GM18907 (cell line): Measurements from ENCODE around the gene ADAT3.

ENCODE experiments used
- ATAC-seq: cut with Tn5 transposase; IDR thresholded peaks from one replicate; pipeline ENCODE4 v1.9.1; 2021; ENCODE audit warnings: mild to moderate bottlenecking, moderate library complexity; ENCODE audit not compliant: unreplicated experiment

The ADAT3 gene

DNA sequence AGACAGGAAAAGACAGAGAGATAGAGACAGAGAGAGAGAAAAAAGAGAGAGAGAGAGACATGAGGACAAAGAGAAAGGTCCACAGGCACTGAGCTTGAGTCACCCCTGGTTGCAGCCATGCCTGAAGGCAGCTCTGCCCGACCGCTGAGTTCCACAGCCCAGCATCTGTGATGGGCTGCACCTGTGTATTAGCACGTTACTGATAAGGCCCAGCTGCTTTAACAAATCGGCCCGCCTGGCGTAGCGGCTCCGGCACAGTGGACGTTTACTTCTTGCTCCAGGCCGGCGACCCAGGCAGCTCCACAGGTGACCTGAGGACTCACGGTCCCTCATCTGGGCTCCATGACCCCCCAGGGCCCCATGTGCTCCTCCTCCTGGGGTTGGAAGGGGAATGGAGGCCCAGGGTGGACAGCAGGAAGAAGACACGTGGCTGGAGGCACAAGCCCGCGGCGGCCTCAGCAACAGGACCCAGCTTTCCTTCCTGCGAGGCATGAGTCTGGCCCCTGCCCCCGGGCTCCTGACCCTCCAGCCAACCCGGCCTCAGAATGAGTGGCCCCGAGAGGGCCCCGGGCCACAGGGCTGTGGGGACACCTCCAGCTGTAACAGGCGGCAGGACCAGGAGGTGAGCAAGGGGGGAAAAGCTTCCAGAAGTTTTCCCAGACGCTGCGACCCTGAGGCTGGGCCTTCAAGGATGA is 31.9 kb downstream of the ADAT3 start:
- no peak for ATAC-seq

GRCh38 chr19:1938071-1938470 is 32.9 kb downstream of the ADAT3 start:
- ATAC-seq, result no peak

DNA sequence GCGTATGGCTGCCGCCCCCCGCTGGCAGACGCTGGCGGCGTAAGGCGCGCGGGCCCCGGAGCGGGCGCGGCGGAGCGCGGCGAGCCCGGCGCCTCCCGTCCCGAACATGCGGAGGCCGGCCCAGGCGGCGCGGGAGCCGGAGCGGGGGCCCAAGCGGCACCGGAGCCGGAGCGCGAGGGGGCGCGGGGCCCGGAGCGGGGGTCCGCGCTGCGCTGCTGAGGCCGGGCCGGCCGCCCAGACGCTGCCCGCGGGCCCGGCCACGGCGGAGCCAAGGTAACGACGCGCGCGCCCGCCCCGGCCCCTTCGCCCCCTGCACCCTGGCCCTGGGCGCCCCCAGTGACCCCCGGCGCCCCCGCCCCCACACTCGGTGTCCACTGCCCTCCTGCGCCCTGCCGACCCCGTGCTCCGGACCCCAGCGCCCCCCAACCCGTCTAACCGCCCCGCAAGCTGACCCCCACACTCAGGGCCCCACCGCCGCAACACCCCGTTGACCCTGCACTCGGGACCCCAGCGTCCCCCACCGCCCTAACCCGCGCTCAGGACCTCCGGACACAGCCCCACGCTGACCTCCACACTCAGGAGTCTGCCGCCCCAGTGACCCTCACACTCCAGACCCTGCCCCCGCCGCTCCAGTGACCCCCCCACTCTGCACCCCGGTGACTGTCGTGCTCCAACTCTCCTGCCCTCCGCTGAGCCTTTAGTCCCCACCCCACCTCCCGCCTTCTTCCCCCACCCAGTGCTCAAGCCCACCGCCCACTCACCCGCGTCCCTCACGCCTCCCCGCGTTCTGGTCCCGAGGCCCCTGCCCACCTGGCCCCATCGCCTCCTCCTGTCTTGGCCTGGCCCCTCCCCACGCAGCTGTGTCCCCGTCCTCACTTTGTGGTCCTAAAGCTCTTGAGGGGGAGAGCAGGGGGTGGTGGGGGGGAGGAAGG is 36.2 kb downstream of the ADAT3 start, which contains the start of gene CSNK1G2:
CSNK1G2 (plus strand) TSS at position 27 of the 932 bp plus-strand sequence. CDS start 28,601 bp downstream, outside the sequence.
- ATAC-seq, result peak; percentile 54

GRCh38 chr19:1942078-1942933 is 37.1 kb downstream of the ADAT3 start:
- ATAC-seq, result peak; percentile 32

- no peak for ATAC-seq
Measured at GRCh38 chr19:1942934-1943555, 37.8 kb downstream of the ADAT3 start.

- ATAC-seq, result no peak
Measured at GRCh38 chr19:1943661-1944087, 38.5 kb downstream of the ADAT3 start.

DNA sequence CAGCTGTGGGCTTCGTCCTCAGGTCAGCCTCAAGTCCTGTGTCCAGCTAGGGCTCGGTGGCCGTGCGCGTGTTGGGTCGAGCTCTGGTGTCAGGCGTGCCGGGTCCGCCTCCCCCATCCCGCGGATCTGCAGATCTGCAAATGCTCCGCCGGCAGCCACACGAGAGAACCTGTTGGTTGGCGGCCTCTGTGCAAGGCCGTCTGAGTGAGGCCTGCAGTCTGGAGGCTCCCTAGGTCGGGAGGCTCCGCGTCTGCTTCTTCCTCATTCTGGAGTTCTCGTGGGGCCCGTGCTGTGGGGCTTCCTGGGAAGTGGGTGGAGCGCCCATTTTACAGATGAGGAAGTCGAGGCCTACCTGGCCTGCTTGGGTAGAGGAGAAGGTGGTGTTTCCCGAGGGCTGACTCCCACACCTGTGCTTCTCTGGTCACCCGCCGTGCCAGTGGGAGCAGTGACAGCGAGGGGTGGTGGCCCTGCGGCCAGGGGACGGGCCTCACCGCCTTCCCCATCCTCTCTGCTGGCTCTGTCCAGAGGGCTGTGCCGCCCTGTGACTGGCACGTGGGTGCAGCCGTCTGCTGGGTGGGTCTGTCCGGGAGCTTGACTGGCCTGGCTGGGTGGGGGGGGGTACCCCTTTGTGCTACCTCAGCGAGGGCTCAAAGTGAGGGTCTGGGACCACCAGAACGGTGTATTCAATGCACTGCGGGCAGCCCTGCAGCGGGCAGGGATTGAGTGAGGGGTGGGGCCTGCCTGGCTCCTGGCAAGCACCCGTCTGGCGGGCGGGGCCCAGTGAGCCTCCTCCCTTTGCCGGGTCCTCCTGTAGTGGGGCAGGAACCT is 39.1 kb downstream of the ADAT3 start:
- ATAC-seq, result no peak

DNA sequence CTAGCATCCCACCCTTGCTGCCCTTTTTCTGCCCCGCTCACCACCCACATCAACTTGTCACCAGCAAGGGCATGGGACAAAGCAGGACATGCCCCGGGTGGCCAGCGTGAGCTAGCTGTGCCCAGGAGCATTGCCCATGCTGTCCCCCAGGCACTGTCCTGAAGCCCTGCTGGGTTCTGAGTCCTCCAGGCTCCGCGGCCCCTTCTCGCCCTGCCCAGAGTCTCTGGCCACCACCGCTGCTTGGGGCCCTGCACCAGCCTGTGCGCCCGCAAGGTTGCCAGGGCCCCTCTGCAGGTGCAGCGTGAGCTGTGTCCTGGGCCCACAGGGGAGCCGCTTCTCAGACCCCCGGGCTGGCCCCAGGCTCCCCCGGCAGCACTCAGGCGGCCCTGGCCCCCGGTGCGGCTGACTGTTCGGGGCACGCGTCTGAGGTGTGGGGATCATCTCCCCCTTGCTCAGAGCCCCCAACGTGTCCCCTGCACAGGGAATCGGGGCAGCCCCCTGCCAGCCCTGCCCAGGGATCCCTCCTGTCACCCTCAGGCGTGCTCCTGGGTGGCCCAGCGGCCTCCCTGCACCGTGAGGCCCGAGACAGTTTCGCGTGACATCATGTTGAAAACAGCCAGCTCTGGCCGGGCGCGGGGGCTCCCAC is 39.8 kb downstream of the ADAT3 start:
- no peak for ATAC-seq

DNA sequence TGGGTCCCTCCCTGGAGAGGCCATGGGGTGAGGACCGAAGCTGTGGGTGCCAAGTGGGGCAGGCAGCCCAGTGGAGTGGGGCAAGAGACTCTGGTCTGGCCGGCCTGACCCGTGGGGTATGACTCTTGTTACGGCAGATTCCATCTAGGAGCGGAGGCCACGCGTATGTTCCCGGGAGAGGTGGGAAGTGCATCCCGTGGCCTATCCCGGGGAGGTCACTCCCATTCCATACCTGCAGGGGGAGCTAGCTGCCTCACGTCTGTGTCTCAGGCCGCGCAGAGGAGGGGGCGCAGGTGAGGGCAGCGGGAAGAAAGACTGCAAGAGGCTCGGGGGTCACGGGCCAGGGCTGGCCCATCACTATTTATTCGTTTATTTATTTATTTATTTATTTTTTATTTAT is 40.7 kb downstream of the ADAT3 start:
- ATAC-seq, result no peak

GRCh38 chr19:1947651-1948209 is 42.5 kb downstream of the ADAT3 start:
- ATAC-seq, result no peak

GRCh38 chr19:1949304-1950101 is 44.3 kb downstream of the ADAT3 start:
- ATAC-seq, result no peak

DNA sequence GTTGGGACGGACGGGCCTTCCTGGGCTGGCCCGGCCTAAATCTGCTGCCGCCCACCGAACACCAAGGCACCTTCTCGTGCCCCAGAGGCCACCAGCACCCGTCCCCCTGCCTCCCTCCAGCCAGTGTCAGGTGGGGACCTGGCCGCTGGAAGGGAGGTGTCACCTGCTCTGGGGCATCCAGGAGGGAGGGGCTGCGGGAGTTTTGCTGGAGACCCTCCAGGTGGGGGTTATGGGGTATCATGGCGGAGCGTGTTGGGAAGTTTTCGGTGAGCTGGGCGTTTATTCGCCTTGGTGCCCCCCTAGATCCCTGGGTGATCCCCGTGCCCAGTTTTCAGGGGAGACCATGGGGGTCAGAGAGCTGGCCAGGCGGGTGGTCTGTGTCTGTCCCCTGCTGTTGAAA is 45.4 kb downstream of the ADAT3 start:
- ATAC-seq, result no peak

- ATAC-seq, result no peak
Measured at GRCh38 chr19:1952635-1953034, 47.4 kb downstream of the ADAT3 start.

DNA sequence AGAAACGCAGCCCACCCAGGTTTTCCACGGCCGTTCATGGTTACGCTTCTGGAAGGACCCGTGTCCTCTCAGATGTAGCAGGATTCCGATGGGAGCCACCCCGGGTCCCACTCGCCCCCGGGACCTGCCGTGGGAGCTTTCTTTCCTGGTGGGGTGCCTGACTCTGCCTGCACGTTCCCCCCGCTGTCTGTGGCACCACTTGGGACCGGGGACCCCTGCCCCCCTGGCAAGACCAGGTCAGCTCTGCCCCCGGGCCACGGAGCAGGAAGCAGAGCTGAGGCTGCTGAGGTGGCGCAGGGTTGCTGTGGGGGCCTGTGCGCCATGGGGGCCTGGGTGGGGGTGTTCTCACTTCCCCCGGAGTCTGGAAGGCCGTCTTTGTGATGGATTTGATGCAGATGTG is 47.8 kb downstream of the ADAT3 start:
- ATAC-seq, result no peak

GRCh38 chr19:1953441-1954094 is 48.4 kb downstream of the ADAT3 start:
- ATAC-seq, result no peak

GRCh38 chr19:1954532-1954933 is 49.3 kb downstream of the ADAT3 start:
- no peak for ATAC-seq
